Measurements from ENCODE around the gene ATF7.

GRCh38 chr12:53585448-53586125 is 40.6 kb downstream of the ATF7 start:
- TF ChIP-seq CTCF (IDR thresholded peaks at IDR 0.05 in 8 of 11, conservative IDR thresholded peaks at IDR 0.05 in 3 of 11): no peak
- TF ChIP-seq POLR2A (IDR thresholded peaks at IDR 0.05): no peak

All from spleen (tissue), 7 donors.